ENCODE results near the gene ITPR2. TPM values are rescaled to one million over a fixed set of nuclear protein-coding genes. Genes with fewer than 3 reads are reported as not detected.
A peak's percentile ranks its signal among the peaks of the same experiment; 100 is the strongest.

Gene ITPR2
- polyA plus RNA-seq, 1 of the 3 experiments (the other 2 are of a cell fraction), result 2.3 TPM

GRCh38 chr12:26701604-26702215, 131.3 kb downstream of the ITPR2 start:
- H3K4me3 ChIP-seq (ENCODE audit: low read depth in 2 of 2, low read length in 1 of 2), result no peak overlapping the region; a peak in 1 of 4 replicates
- H4K20me1 ChIP-seq (ENCODE audit: insufficient read depth), result no peaks in the 10 kb centered on the region
- peak; percentile 19 for DNase-seq
- no peak overlapping the region for H2AFZ ChIP-seq (ENCODE audit: low read depth)
- peaks cover 8 to 20% of the 10 kb centered on the region in 2 experiments; a peak in 3 of 4 replicates for H3K4me1 ChIP-seq (ENCODE audit: control insufficient read depth in 1 of 2, insufficient read depth in 2 of 2, low read depth in 1 of 2, low read length in 1 of 2)
- no peaks in the 10 kb centered on the region for H3F3A ChIP-seq (replicated peaks; ENCODE audit: insufficient read depth)
- peaks cover 2 to 6% of the 10 kb centered on the region in 2 experiments for H3K36me3 ChIP-seq (replicated peaks in 1 of 2; ENCODE audit: control insufficient read depth in 1 of 2, insufficient read depth in 2 of 2, low read length in 1 of 2)
- ChIA-PET POLR2A (no interaction called here), CTCF (interaction anchor here (0.6 to 3.1 kb wide), 40 partner anchors 9 to 717 kb away, joined by 3 to 24 read pairs (median 4); partner anchors contain the start of genes BHLHE41, ITPR2 and SSPN)
- WGBS (ENCODE audit: low lambda C conversion rate), result 67% methylated on average over 1 of the region's 1 CpG
- TF ChIP-seq NRF1 (IDR thresholded peaks at IDR 0.05; ENCODE audit: low read depth, low read length) (no peak), RAD21 (IDR thresholded peaks at IDR 0.05; ENCODE audit: low read length) (peak; percentile 75), RCOR1 (IDR thresholded peaks at IDR 0.05; ENCODE audit: low read length) (no peak), FOXM1 (IDR thresholded peaks at IDR 0.05; ENCODE audit: low read depth) (no peak), SMC3 (IDR thresholded peaks at IDR 0.05; ENCODE audit: low read depth, low read length) (peak; percentile 54), POLR2AphosphoS5 (IDR thresholded peaks at IDR 0.05; ENCODE audit: low read depth, low read length) (no peak), YY1 (IDR thresholded peaks at IDR 0.05; ENCODE audit: low read depth) (no peak), JUND (IDR thresholded peaks at IDR 0.05) (no peak), FOXJ3 (CRISPR knock-in tag; IDR thresholded peaks at IDR 0.05) (no peak), TAF1 (IDR thresholded peaks at IDR 0.05; ENCODE audit: borderline replicate concordance, low read depth, low read length) (no peak), TCF12 (IDR thresholded peaks at IDR 0.05) (no peak), RXRA (IDR thresholded peaks at IDR 0.05; ENCODE audit: borderline replicate concordance, low read depth) (no peak), GABPA (IDR thresholded peaks at IDR 0.05; ENCODE audit: low read depth) (no peak), NFIC (IDR thresholded peaks at IDR 0.05; ENCODE audit: borderline replicate concordance) (no peak), FOSL2 (IDR thresholded peaks at IDR 0.05; ENCODE audit: borderline replicate concordance, low read depth) (no peak), MEF2A (IDR thresholded peaks at IDR 0.05; ENCODE audit: borderline replicate concordance, low read depth) (no peak), MAX (IDR thresholded peaks at IDR 0.05; ENCODE audit: low read depth) (no peak), TEAD4 (IDR thresholded peaks at IDR 0.05; ENCODE audit: borderline replicate concordance, insufficient read depth) (no peak), IRF3 (IDR thresholded peaks at IDR 0.05; ENCODE audit: low read depth, low read length) (no peak)
- TF ChIP-seq, protein P1, sequence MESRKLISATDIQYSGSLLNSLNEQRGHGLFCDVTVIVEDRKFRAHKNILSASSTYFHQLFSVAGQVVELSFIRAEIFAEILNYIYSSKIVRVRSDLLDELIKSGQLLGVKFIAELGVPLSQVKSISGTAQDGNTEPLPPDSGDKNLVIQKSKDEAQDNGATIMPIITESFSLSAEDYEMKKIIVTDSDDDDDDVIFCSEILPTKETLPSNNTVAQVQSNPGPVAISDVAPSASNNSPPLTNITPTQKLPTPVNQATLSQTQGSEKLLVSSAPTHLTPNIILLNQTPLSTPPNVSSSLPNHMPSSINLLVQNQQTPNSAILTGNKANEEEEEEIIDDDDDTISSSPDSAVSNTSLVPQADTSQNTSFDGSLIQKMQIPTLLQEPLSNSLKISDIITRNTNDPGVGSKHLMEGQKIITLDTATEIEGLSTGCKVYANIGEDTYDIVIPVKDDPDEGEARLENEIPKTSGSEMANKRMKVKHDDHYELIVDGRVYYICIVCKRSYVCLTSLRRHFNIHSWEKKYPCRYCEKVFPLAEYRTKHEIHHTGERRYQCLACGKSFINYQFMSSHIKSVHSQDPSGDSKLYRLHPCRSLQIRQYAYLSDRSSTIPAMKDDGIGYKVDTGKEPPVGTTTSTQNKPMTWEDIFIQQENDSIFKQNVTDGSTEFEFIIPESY (IDR thresholded peaks at IDR 0.05; ENCODE audit: borderline replicate concordance, low read depth), result no peak
- TF ChIP-seq, protein P2, sequence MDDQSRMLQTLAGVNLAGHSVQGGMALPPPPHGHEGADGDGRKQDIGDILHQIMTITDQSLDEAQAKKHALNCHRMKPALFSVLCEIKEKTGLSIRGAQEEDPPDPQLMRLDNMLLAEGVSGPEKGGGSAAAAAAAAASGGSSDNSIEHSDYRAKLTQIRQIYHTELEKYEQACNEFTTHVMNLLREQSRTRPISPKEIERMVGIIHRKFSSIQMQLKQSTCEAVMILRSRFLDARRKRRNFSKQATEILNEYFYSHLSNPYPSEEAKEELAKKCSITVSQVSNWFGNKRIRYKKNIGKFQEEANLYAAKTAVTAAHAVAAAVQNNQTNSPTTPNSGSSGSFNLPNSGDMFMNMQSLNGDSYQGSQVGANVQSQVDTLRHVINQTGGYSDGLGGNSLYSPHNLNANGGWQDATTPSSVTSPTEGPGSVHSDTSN (IDR thresholded peaks at IDR 0.05), result no peak
- TF ChIP-seq, protein P3, sequence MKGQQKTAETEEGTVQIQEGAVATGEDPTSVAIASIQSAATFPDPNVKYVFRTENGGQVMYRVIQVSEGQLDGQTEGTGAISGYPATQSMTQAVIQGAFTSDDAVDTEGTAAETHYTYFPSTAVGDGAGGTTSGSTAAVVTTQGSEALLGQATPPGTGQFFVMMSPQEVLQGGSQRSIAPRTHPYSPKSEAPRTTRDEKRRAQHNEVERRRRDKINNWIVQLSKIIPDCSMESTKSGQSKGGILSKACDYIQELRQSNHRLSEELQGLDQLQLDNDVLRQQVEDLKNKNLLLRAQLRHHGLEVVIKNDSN (IDR thresholded peaks at IDR 0.05; ENCODE audit: borderline replicate concordance, low read depth), result no peak
- TF ChIP-seq, protein P4, sequence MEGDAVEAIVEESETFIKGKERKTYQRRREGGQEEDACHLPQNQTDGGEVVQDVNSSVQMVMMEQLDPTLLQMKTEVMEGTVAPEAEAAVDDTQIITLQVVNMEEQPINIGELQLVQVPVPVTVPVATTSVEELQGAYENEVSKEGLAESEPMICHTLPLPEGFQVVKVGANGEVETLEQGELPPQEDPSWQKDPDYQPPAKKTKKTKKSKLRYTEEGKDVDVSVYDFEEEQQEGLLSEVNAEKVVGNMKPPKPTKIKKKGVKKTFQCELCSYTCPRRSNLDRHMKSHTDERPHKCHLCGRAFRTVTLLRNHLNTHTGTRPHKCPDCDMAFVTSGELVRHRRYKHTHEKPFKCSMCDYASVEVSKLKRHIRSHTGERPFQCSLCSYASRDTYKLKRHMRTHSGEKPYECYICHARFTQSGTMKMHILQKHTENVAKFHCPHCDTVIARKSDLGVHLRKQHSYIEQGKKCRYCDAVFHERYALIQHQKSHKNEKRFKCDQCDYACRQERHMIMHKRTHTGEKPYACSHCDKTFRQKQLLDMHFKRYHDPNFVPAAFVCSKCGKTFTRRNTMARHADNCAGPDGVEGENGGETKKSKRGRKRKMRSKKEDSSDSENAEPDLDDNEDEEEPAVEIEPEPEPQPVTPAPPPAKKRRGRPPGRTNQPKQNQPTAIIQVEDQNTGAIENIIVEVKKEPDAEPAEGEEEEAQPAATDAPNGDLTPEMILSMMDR (IDR thresholded peaks at IDR 0.05), result peak; percentile 82
- TF ChIP-seq, protein P5, sequence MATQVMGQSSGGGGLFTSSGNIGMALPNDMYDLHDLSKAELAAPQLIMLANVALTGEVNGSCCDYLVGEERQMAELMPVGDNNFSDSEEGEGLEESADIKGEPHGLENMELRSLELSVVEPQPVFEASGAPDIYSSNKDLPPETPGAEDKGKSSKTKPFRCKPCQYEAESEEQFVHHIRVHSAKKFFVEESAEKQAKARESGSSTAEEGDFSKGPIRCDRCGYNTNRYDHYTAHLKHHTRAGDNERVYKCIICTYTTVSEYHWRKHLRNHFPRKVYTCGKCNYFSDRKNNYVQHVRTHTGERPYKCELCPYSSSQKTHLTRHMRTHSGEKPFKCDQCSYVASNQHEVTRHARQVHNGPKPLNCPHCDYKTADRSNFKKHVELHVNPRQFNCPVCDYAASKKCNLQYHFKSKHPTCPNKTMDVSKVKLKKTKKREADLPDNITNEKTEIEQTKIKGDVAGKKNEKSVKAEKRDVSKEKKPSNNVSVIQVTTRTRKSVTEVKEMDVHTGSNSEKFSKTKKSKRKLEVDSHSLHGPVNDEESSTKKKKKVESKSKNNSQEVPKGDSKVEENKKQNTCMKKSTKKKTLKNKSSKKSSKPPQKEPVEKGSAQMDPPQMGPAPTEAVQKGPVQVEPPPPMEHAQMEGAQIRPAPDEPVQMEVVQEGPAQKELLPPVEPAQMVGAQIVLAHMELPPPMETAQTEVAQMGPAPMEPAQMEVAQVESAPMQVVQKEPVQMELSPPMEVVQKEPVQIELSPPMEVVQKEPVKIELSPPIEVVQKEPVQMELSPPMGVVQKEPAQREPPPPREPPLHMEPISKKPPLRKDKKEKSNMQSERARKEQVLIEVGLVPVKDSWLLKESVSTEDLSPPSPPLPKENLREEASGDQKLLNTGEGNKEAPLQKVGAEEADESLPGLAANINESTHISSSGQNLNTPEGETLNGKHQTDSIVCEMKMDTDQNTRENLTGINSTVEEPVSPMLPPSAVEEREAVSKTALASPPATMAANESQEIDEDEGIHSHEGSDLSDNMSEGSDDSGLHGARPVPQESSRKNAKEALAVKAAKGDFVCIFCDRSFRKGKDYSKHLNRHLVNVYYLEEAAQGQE (IDR thresholded peaks at IDR 0.05; ENCODE audit: low read depth, low read length), result no peak
- no peaks in the 10 kb centered on the region for H3K27me3 ChIP-seq (ENCODE audit: insufficient read depth)
- no peaks in the 10 kb centered on the region for H3K79me2 ChIP-seq (ENCODE audit: insufficient read depth)
- no peaks in the 10 kb centered on the region for H3K9me3 ChIP-seq
- H3K4me2 ChIP-seq, result no peak overlapping the region
- H3K9me2 ChIP-seq, result no peaks in the 10 kb centered on the region
- no peak overlapping the region for H3K27ac ChIP-seq (ENCODE audit: low read depth in 2 of 2, low read length in 1 of 2)
- no peak overlapping the region for H3K9ac ChIP-seq
